K562 (cell line): ENCODE results near the gene SYNM. TPM values are rescaled to one million over a fixed set of nuclear protein-coding genes. Genes with fewer than 3 reads are reported as not detected.

Source experiments
- ATAC-seq: fragments of 200-7000 bp; cut with Tn5 transposase; 3 replicates; pipeline ENCODE4 v1.9.1; 2020; ENCODE audit warnings: moderate library complexity
- BruUV-seq: library from RNA; stranded (reverse); fragments of 400-500 nt; replicated peaks from 2 replicates; lab custom pipeline; 2021; lab: Mats Ljungman, UMichigan
- CTCF ChIA-PET: fragments of 300-600 bp; formaldehyde crosslinking; extraction: SDS; loops from one replicate; lab custom pipeline; 2021; ENCODE audit warnings: low intra/inter-chr PET ratio; lab: Yijun Ruan, JAX
- POLR2A ChIA-PET: fragments of 300-600, 350-650 bp; sonication (Branson Sonifier 250); formaldehyde crosslinking; extraction: SDS; loops from one replicate; lab custom pipeline; 2021; ENCODE audit warnings: antibody characterized with exemption, inconsistent platforms; lab: Yijun Ruan, JAX
- DNase-seq, 4 experiments: peaks; one replicate each; pipeline versions ENCODE4 v3.0.0 to v3.0.0-alpha.2; 2011 to 2018; ENCODE audit warnings: low spot score in 3 of 4, mixed read lengths in 3 of 4; ENCODE audit errors: extremely low read depth in 1 of 4
- FAIRE-seq: peaks from 2 replicates; lab custom pipeline; 2011; peaks lifted over from hg19 to GRCh38; lab: Jason Lieb, UNC
- H2AFZ ChIP-seq: 2 replicates; pipeline ENCODE4 v1.6.0; 2011; ENCODE audit warnings: low read depth, low read length, control low read depth, inconsistent platforms
- H3K27ac ChIP-seq: fragments of 200-600 bp; 3 replicates; pipeline ENCODE4 v1.8.0; 2011; ENCODE audit warnings: low read depth, mild to moderate bottlenecking, control low read depth, inconsistent platforms, low read length, moderate library complexity, mixed read lengths; ENCODE audit errors: extremely low read depth
- H3K27me3 ChIP-seq, 2 experiments: fragments of 300-600 bp in 1 of 2; 2 replicates in 1 of 2; 3 replicates in 1 of 2; pipeline versions ENCODE4 v1.6.0 to v1.8.0; 2011; ENCODE audit warnings: inconsistent platforms in 2 of 2, low read length in 2 of 2, mild to moderate bottlenecking in 1 of 2, mixed read lengths in 1 of 2, moderate library complexity in 1 of 2; ENCODE audit not compliant: control insufficient read depth in 2 of 2, insufficient read depth in 2 of 2
- H3K36me3 ChIP-seq: fragments of 300-600 bp; 3 replicates; pipeline ENCODE4 v1.8.0; 2011; ENCODE audit warnings: mild to moderate bottlenecking, low read length, inconsistent platforms; ENCODE audit not compliant: control insufficient read depth, insufficient read depth
- H3K4me1 ChIP-seq, 2 experiments: fragments of 200-600 bp in 1 of 2; replicated peaks in 1 of 2; 2 replicates in 1 of 2; 3 replicates in 1 of 2; pipeline versions ENCODE4 v1.5.1 to v1.8.0; 2011; ENCODE audit warnings: inconsistent platforms in 2 of 2, low read length in 2 of 2, mild to moderate bottlenecking in 1 of 2, mixed read lengths in 1 of 2, moderate library complexity in 1 of 2; ENCODE audit not compliant: control insufficient read depth in 2 of 2, insufficient read depth in 2 of 2
- H3K4me2 ChIP-seq: 2 replicates; pipeline ENCODE4 v1.6.1; 2011; ENCODE audit warnings: low read length, control low read depth, inconsistent platforms, mixed read lengths; ENCODE audit not compliant: insufficient read depth
- H3K4me3 ChIP-seq: fragments of 200-600 bp; sonication (generic), shearing (Covaris generic); 2 replicates; pipeline ENCODE4 v1.5.1; 2016; ENCODE audit warnings: control low read depth, inconsistent platforms
- H3K79me2 ChIP-seq: fragments of 200-600 bp; 3 replicates; pipeline ENCODE4 v1.8.0; 2011; ENCODE audit warnings: low read length, inconsistent platforms; ENCODE audit not compliant: control insufficient read depth, insufficient read depth
- H3K9ac ChIP-seq, 2 experiments: 2 replicates each; pipeline versions ENCODE4 v1.6.0 to v1.6.1; 2011; ENCODE audit warnings: low read depth in 2 of 2, low read length in 2 of 2, control low read depth in 1 of 2, inconsistent platforms in 1 of 2, mild to moderate bottlenecking in 1 of 2, mixed read lengths in 1 of 2; ENCODE audit not compliant: insufficient read depth in 1 of 2
- H3K9me1 ChIP-seq: one replicate; pipeline ENCODE4 v1.6.0; 2011; ENCODE audit warnings: inconsistent platforms, mild to moderate bottlenecking, low read length, moderate library complexity; ENCODE audit not compliant: control insufficient read depth, insufficient read depth
- H3K9me3 ChIP-seq: replicated peaks from 2 replicates; pipeline ENCODE4 v1.5.1; 2011; ENCODE audit warnings: low read depth, low read length, inconsistent platforms; ENCODE audit not compliant: control insufficient read depth, insufficient read depth
- H4K20me1 ChIP-seq: replicated peaks from 2 replicates; pipeline ENCODE4 v1.6.1; 2011; ENCODE audit warnings: low read length, inconsistent platforms, mixed read lengths; ENCODE audit not compliant: control insufficient read depth, insufficient read depth
- BMI1 ChIP-seq: fragments of 150-350 bp; IDR thresholded peaks from 2 replicates; pipeline ENCODE4 v1.6.1; 2014; ENCODE audit warnings: low read length
- BRD9 ChIP-seq: fragments of 450-650 bp; IDR thresholded peaks from 2 replicates; pipeline ENCODE4 v1.6.1; 2018; ENCODE audit warnings: low read depth; ENCODE audit not compliant: partially characterized antibody
- CSDE1 ChIP-seq, 2 experiments: fragments of 450-650 bp; IDR thresholded peaks; 2 replicates each; pipeline ENCODE4 v1.6.1; 2016; ENCODE audit warnings: mild to moderate bottlenecking in 1 of 2
- EP400 ChIP-seq: fragments of 450-650 bp; IDR thresholded peaks from 2 replicates; pipeline ENCODE4 v1.6.1; 2017; ENCODE audit warnings: antibody characterized with exemption, mild to moderate bottlenecking, moderate library complexity
- FIP1L1 ChIP-seq: fragments of 200-400 bp; formaldehyde crosslinking; IDR thresholded peaks from 2 replicates; pipeline ENCODE4 v1.6.1; 2018; ENCODE audit warnings: mild to moderate bottlenecking, low read depth, low read length; ENCODE audit not compliant: poor library complexity, severe bottlenecking
- POLR2A ChIP-seq: fragments of 450-650 bp; conservative IDR thresholded peaks from 2 replicates; pipeline ENCODE4 v1.6.1; 2016
- POLR3A ChIP-seq: IDR thresholded peaks from 2 replicates; pipeline ENCODE4 v1.6.1; 2011; ENCODE audit warnings: borderline replicate concordance, mild to moderate bottlenecking, moderate library complexity; ENCODE audit not compliant: insufficient read length, insufficient read depth; ENCODE audit errors: extremely low read depth
- RAD51 ChIP-seq: fragments of 450-650 bp; IDR thresholded peaks from 2 replicates; pipeline ENCODE4 v1.7.1; 2016; ENCODE audit warnings: low read depth, mild to moderate bottlenecking, borderline replicate concordance
- TAF9B ChIP-seq: fragments of 450-650 bp; IDR thresholded peaks from 2 replicates; pipeline ENCODE4 v1.6.1; 2018; ENCODE audit warnings: mild to moderate bottlenecking; ENCODE audit not compliant: partially characterized antibody
- TOE1 ChIP-seq, 2 experiments: fragments of 450-650 bp in 1 of 2; sonication (generic) in 1 of 2; formaldehyde crosslinking in 1 of 2; IDR thresholded peaks; 2 replicates each; pipeline versions ENCODE4 v1.7.1 to v1.8.0; 2016 to 2022; ENCODE audit warnings: borderline replicate concordance in 2 of 2, mild to moderate bottlenecking in 2 of 2, antibody characterized with exemption in 1 of 2, inconsistent platforms in 1 of 2, low read depth in 1 of 2, missing genetic modification reagents in 1 of 2, moderate library complexity in 1 of 2
- WGBS: fragments of 100-300 bp; shearing (Covaris generic); methylation state at CpG from one replicate; pipeline ENCODE4 v1.1.6; 2016; ENCODE audit warnings: low coverage, mixed read lengths; ENCODE audit not compliant: insufficient coverage; ENCODE audit errors: missing lambda C conversion rate; 5-methylcytosine and 5-hydroxymethylcytosine counted together
- in situ Hi-C: fragments of 300-500 bp; cut with MboI; formaldehyde crosslinking; loops from 4 replicates; pipeline ENCODE4 v1.15.0; 2018; ENCODE audit warnings: inconsistent platforms, mixed read lengths
- intact Hi-C: fragments of 100-400 bp; cut with micrococcal nuclease; formaldehyde crosslinking; loops from 2 replicates; pipeline ENCODE4 v1.14.2; 2022
- polyA plus RNA-seq, 8 experiments: library from polyadenylated mRNA; depleted of rRNA in 4 of 8; stranded (reverse) in 5 of 8; unstranded in 3 of 8; fragments of >200 nt; fragmentation: Nextera tagmentation in 2 of 8; fragmentation: Illumina TruSeq in 1 of 8; extraction: Ambion mirVana in 2 of 8; extraction: Trizol in 1 of 8; gene quantifications; 2 replicates each; pipeline versions ENCODE4 v1.2.1 to v1.2.3, GENCODE V29; 2011 to 2014; ENCODE audit warnings: inconsistent platforms in 1 of 8, missing spikeins in 1 of 8
- total RNA-seq, 7 experiments: library from RNA; depleted of rRNA in 6 of 7; stranded (reverse); fragments of >200 nt in 6 of 7; fragmentation: Illumina TruSeq in 2 of 7; extraction: Trizol in 2 of 7; gene quantifications; 2 replicates each; pipeline versions ENCODE4 v1.2.1 to v1.2.3, GENCODE V29; 2011 to 2021; ENCODE audit warnings: low replicate concordance in 1 of 7
- TF ChIP-seq, protein P1 (sequence below): fragments of 250-450 bp; sonication (Bioruptor Pico); IDR thresholded peaks from 2 replicates; pipeline ENCODE4 v1.8.0; 2022; ENCODE audit warnings: moderate library complexity, mild to moderate bottlenecking, inconsistent platforms
- TF ChIP-seq, protein P2 (sequence below): fragments of 250-450 bp; sonication (Bioruptor Pico); IDR thresholded peaks from 2 replicates; pipeline ENCODE4 v1.4.0; 2020; ENCODE audit warnings: mild to moderate bottlenecking, moderate library complexity, borderline replicate concordance
- TF ChIP-seq, protein P3 (sequence below): IDR thresholded peaks from 2 replicates; pipeline ENCODE4 v1.6.1; 2012; ENCODE audit warnings: low read depth, low read length, improper control_type of control experiment, borderline replicate concordance

The SYNM gene
- total and polyA plus RNA-seq, 9 of the 15 experiments (the other 6 are each of a cell fraction or from before 2014, with no cell fraction given): 0.01 to 0.42 (median 0.13) TPM

DNA sequence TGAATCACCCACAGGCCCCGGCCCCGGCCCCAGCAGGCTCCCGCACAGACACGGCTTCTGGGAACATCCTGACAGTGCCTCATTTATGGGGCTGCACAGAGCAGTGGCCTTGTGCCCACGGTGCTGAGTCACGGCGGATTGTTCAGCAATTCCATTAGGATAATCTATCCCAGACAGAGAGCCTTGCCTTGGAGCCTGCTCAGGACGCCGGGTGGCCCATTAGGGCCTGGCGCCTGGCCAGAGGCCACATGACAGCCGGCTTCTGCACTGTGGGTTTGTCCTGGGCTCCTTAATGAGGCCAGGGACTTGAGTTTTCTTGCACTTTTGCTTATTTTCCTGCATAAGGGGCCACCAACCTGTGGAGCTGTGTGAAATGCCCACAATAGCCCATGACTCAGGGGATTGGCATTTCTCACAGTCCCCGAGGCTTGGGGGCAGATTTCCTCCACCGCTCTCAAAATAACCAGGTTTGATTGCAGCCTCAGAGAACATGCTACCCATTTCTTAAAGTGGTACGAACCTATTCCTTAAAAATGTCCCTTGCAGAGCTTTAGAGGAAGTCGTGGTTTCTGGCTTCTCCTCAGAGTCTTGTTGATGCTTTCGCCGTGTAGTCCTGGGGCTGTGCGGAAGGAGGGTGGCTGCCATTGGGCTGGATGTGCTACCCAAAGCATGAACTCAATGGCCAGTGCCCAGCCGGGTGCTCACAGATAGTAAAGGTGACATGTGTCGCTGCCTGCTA, 19.0 kb downstream of the SYNM start (continued):
- peak; percentile 23; the same call in 1 of the 2 replicates for TF ChIP-seq RAD51

DNA sequence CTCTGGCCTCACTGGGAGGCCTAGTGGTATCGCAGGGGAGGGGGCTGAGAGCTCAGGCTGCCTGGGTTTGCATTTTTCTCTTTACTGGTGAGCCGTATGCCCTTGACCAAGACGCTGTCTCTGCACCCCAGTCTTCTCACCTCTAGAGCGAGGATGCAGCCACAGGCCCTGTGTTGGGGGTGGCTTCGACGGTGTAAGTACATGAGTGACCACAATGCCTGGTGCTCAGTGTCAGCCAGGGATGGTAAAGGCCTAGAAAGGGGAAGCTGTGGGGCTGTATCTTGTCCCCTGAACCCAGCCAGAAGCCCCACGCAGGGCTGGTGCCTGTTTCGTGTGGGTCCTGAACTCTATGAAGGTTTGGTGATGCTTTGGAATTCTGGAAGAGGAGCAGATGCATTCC, 19.8 kb downstream of the SYNM start:
- ATAC-seq (peak; percentile 23; the same call in 2 of the 3 replicates), FAIRE-seq (no peak), DNase-seq (no peak)
- WGBS: 30% methylated on average over 6 of the region's 8 CpGs
- POLR2A ChIA-PET: interaction anchor here (0.7 to 2.0 kb wide), 4 partner anchors 9 to 320 kb away, joined by 3 to 4 read pairs (median 4); no protein-coding TSS in a partner anchor
- Histone ChIP-seq H3K36me3 (no peaks in the 10 kb centered on the region), H3K4me3 (no peak overlapping the region), H3K4me2 (no peak overlapping the region), H3K79me2 (no peaks in the 10 kb centered on the region), H3K27me3 (peaks cover 2 to 38% of the 10 kb centered on the region in 2 experiments; a peak in 4 of 5 replicates), H3K9me1 (no peaks in the 10 kb centered on the region), H3K4me1 (peaks cover 5 to 25% of the 10 kb centered on the region in 2 experiments; a peak in 3 of 5 replicates), H3K27ac (no peak overlapping the region), H3K9ac (peak overlapping the region in 1 of 2 experiments; percentile 28; a peak in 1 of 4 replicates), H3K9me3 (no peaks in the 10 kb centered on the region), H2AFZ (no peak overlapping the region), H4K20me1 (no peaks in the 10 kb centered on the region)
- CTCF ChIA-PET: no interaction called here
- intact Hi-C loops: no loop called here
- in situ Hi-C loops: no loop called here
- no TSS peak for BruUV-seq
- TF ChIP-seq TOE1 (IDR thresholded peaks at IDR 0.05; ENCODE audit: borderline replicate concordance) (no peak), TOE1 (CRISPR knock-in tag; IDR thresholded peaks at IDR 0.05; ENCODE audit: borderline replicate concordance, low read depth) (no peak), EP400 (no peak), FIP1L1 (no peak), BMI1 (no peak), TAF9B (no peak), CSDE1 (IDR thresholded peaks at IDR 0.05) (no peak), POLR3A (no peak), POLR2A (no peak), BRD9 (no peak)
- TF ChIP-seq, protein P1, sequence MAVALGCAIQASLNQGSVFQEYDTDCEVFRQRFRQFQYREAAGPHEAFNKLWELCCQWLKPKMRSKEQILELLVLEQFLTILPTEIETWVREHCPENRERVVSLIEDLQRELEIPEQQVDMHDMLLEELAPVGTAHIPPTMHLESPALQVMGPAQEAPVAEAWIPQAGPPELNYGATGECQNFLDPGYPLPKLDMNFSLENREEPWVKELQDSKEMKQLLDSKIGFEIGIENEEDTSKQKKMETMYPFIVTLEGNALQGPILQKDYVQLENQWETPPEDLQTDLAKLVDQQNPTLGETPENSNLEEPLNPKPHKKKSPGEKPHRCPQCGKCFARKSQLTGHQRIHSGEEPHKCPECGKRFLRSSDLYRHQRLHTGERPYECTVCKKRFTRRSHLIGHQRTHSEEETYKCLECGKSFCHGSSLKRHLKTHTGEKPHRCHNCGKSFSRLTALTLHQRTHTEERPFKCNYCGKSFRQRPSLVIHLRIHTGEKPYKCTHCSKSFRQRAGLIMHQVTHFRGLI (CRISPR knock-in tag): no peak
- TF ChIP-seq, protein P2, sequence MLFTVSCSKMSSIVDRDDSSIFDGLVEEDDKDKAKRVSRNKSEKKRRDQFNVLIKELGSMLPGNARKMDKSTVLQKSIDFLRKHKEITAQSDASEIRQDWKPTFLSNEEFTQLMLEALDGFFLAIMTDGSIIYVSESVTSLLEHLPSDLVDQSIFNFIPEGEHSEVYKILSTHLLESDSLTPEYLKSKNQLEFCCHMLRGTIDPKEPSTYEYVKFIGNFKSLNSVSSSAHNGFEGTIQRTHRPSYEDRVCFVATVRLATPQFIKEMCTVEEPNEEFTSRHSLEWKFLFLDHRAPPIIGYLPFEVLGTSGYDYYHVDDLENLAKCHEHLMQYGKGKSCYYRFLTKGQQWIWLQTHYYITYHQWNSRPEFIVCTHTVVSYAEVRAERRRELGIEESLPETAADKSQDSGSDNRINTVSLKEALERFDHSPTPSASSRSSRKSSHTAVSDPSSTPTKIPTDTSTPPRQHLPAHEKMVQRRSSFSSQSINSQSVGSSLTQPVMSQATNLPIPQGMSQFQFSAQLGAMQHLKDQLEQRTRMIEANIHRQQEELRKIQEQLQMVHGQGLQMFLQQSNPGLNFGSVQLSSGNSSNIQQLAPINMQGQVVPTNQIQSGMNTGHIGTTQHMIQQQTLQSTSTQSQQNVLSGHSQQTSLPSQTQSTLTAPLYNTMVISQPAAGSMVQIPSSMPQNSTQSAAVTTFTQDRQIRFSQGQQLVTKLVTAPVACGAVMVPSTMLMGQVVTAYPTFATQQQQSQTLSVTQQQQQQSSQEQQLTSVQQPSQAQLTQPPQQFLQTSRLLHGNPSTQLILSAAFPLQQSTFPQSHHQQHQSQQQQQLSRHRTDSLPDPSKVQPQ: no peak
- TF ChIP-seq, protein P3, sequence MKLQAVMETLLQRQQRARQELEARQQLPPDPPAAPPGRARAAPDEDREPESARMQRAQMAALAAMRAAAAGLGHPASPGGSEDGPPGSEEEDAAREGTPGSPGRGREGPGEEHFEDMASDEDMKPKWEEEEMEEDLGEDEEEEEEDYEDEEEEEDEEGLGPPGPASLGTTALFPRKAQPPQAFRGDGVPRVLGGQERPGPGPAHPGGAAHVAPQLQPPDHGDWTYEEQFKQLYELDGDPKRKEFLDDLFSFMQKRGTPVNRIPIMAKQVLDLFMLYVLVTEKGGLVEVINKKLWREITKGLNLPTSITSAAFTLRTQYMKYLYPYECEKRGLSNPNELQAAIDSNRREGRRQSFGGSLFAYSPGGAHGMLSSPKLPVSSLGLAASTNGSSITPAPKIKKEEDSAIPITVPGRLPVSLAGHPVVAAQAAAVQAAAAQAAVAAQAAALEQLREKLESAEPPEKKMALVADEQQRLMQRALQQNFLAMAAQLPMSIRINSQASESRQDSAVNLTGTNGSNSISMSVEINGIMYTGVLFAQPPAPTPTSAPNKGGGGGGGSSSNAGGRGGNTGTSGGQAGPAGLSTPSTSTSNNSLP: no peak
